Karpas-422 (cell line): ENCODE measurements around the gene ZNF639. TPM values are rescaled to one million over a fixed set of nuclear protein-coding genes. Genes with fewer than 3 reads are reported as not detected.
"Not testable (repeated sequence)": the region's sequence is repeated elsewhere in the genome, so short reads cannot be mapped to it uniquely, and the experiment has no call there.

Experiments
- DNase-seq: peaks from one replicate; pipeline ENCODE4 v3.0.0-alpha.2; 2015
- H2AFZ ChIP-seq: fragments of 200-600 bp; sonication (generic); 2 replicates; pipeline ENCODE4 v1.6.1; 2014; ENCODE audit warnings: antibody characterized with exemption, low read length, mixed read lengths
- H3K27ac ChIP-seq: fragments of 200-600 bp; sonication (generic); 2 replicates; pipeline ENCODE4 v1.5.1; 2014; ENCODE audit warnings: mild to moderate bottlenecking, low read length, moderate library complexity
- H3K27me3 ChIP-seq: fragments of 200-600 bp; sonication (generic); 2 replicates; pipeline ENCODE4 v1.6.1; 2014; ENCODE audit warnings: low read length, mixed read lengths
- H3K36me3 ChIP-seq: fragments of 200-600 bp; sonication (generic); 2 replicates; pipeline ENCODE4 v1.6.1; 2014; ENCODE audit warnings: low read length, mixed read lengths; ENCODE audit not compliant: insufficient read depth
- H3K4me1 ChIP-seq: fragments of 200-600 bp; sonication (generic); 2 replicates; pipeline ENCODE4 v1.6.1; 2014; ENCODE audit warnings: mild to moderate bottlenecking, low read length, mixed read lengths
- H3K4me2 ChIP-seq: fragments of 200-600 bp; sonication (generic); 2 replicates; pipeline ENCODE4 v1.6.1; 2014; ENCODE audit warnings: low read length, low read depth, mild to moderate bottlenecking; ENCODE audit not compliant: poor library complexity, severe bottlenecking
- H3K4me3 ChIP-seq: fragments of 200-600 bp; sonication (generic); 2 replicates; pipeline ENCODE4 v1.5.1; 2014; ENCODE audit warnings: mild to moderate bottlenecking, antibody characterized with exemption, low read length, mixed read lengths
- H3K79me2 ChIP-seq: fragments of 200-600 bp; sonication (generic); 2 replicates; pipeline ENCODE4 v1.6.1; 2014; ENCODE audit warnings: mild to moderate bottlenecking, low read length, mixed read lengths
- H3K9ac ChIP-seq: fragments of 200-600 bp; sonication (generic); 2 replicates; pipeline ENCODE4 v1.6.0; 2014; ENCODE audit warnings: low read length
- H3K9me2 ChIP-seq: fragments of 200-600 bp; sonication (generic), shearing (Covaris generic); replicated peaks from 2 replicates; pipeline ENCODE4 v1.6.0; 2014; ENCODE audit warnings: mild to moderate bottlenecking, low read length, moderate library complexity; ENCODE audit not compliant: insufficient read depth
- H3K9me3 ChIP-seq: fragments of 300-700, 200-600 bp; sonication (generic); 2 replicates; pipeline ENCODE4 v1.6.1; 2014; ENCODE audit warnings: low read length, mixed read lengths
- H4K20me1 ChIP-seq: fragments of 200-600 bp; sonication (generic); 2 replicates; pipeline ENCODE4 v1.6.1; 2014; ENCODE audit warnings: mild to moderate bottlenecking, antibody characterized with exemption, low read length, low read depth; ENCODE audit not compliant: insufficient read depth
- total RNA-seq: library from RNA; depleted of rRNA; stranded (reverse); fragments of >200 nt; shearing (Covaris generic); gene quantifications from 2 replicates; pipeline ENCODE4 v1.2.3, GENCODE V29; 2014; ENCODE audit warnings: low replicate concordance

The ZNF639 gene
- total RNA-seq, 1 experiment from 2014 or later = 70.8 TPM

DNA sequence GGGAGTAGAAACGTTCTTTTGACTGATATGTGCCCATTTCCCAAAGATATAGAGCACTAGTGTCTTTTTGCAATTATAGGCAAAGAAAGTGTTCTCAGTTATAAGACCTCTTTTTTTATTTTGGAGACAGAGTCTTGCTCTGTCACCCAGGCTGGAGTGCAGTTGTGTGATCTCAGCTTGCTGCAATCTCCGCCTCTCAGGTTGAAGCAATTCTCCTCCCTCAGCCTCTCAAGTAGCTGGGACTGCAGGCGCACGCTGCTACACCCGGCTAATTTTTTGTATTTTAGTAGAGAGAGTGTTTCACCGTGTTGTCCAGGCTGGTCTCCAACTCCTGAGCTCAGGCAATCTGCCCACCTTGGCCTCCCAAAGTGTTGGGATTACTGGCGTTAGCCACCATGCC is 20.7 kb upstream of the ZNF639 start:
- Histone ChIP-seq H3K27ac (no peak overlapping the region), H3K9ac (no peak overlapping the region), H2AFZ (no peak overlapping the region), H3K27me3 (0 out of 2 replicates have a peak, but pooled peaks cover 3% of the 10 kb centered on the region), H3K79me2 (no peaks in the 10 kb centered on the region), H3K4me1 (no peaks in the 10 kb centered on the region), H3K9me3 (peaks cover 7% of the 10 kb centered on the region), H3K9me2 (no peaks in the 10 kb centered on the region), H4K20me1 (no peaks in the 10 kb centered on the region), H3K36me3 (no peaks in the 10 kb centered on the region), H3K4me3 (no peak overlapping the region), H3K4me2 (no peak overlapping the region)
- no peak for DNase-seq

DNA sequence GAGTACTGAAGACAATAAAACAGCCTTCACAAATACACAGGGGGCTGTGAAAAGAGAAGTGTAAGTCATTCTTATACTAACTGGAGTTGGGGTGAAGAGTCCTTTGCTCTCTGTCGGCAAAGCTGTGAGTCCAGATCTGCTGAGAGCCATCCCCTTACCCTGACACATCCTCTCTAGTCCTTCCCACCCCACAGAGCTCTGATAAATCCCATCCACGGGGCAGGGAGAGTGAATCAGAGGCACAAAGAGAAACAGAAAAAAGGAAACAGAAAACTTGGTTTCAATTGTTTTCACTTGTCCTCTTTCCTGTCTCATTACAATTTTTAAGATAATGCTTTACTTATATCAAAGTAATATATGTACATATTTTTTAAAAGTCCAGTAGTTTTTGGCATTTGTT is 18.2 kb upstream of the ZNF639 start:
- no peak overlapping the region for H3K4me3 ChIP-seq
- no peaks in the 10 kb centered on the region for H3K79me2 ChIP-seq
- H3K4me1 ChIP-seq = peaks cover 8% of the 10 kb centered on the region
- H3K9me3 ChIP-seq = no peaks in the 10 kb centered on the region; the same call in 1 of the 2 replicates
- no peak for DNase-seq
- no peaks in the 10 kb centered on the region for H3K27me3 ChIP-seq
- H3K27ac ChIP-seq = no peak overlapping the region
- H3K4me2 ChIP-seq = no peak overlapping the region
- no peaks in the 10 kb centered on the region for H4K20me1 ChIP-seq
- H2AFZ ChIP-seq = no peak overlapping the region
- no peaks in the 10 kb centered on the region for H3K9me2 ChIP-seq
- no peak overlapping the region for H3K9ac ChIP-seq
- H3K36me3 ChIP-seq = no peaks in the 10 kb centered on the region

DNA sequence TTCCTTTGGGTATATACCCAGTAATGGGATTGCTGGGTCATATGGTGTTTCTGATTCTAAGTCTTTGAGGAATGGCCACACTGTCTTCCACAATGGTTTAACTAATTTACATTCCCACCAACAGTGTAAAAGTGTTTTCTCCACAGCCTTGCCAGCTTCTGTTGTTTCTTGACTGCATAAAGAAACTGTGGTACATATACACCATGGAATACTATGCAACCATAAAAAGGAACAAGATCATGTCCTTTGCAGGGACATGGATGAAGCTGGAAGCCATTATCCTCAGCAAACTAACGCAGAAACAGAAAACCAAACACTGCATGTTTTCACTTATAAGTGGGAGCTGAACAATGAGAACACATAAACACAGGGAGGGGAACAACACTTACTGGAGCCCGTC is 15.5 kb upstream of the ZNF639 start:
- DNase-seq, H4K20me1 ChIP-seq, H3K27me3 ChIP-seq, H3K9me3 ChIP-seq, H3K4me2 ChIP-seq, H3K27ac ChIP-seq, H3K36me3 ChIP-seq, H2AFZ ChIP-seq, H3K4me3 ChIP-seq, H3K79me2 ChIP-seq, H3K9me2 ChIP-seq, H3K9ac ChIP-seq: not testable (repeated sequence)
- H3K4me1 ChIP-seq = peaks cover 11% of the 10 kb centered on the region

DNA sequence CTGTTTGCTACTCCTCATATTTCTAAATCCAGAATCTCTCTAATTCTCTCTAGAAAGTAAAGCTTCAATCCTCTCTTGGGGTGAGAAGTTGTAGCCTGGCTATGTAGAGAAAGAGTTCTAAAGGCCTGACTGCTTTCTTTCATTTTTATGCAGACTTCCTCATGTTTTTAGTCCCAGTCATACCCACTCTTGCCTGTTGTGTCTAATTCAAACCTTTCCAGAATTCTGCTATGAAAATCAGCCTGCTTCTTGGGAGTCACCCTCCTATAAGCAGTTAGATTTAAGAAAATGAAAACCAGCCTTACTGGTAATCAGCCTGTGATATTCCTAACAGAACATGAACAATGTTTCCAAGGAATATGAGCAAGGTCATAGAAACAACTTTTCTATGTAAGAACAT is 14.8 kb upstream of the ZNF639 start:
- no peak overlapping the region for H2AFZ ChIP-seq
- H3K4me1 ChIP-seq = peaks cover 11% of the 10 kb centered on the region
- DNase-seq = no peak
- no peak overlapping the region for H3K4me2 ChIP-seq
- H3K79me2 ChIP-seq = no peaks in the 10 kb centered on the region
- H3K9me3 ChIP-seq = no peaks in the 10 kb centered on the region
- H3K27me3 ChIP-seq = no peaks in the 10 kb centered on the region
- no peak overlapping the region for H3K27ac ChIP-seq
- H3K9me2 ChIP-seq = no peaks in the 10 kb centered on the region
- no peaks in the 10 kb centered on the region for H4K20me1 ChIP-seq
- no peak overlapping the region for H3K4me3 ChIP-seq
- H3K36me3 ChIP-seq = no peaks in the 10 kb centered on the region
- no peak overlapping the region for H3K9ac ChIP-seq

DNA sequence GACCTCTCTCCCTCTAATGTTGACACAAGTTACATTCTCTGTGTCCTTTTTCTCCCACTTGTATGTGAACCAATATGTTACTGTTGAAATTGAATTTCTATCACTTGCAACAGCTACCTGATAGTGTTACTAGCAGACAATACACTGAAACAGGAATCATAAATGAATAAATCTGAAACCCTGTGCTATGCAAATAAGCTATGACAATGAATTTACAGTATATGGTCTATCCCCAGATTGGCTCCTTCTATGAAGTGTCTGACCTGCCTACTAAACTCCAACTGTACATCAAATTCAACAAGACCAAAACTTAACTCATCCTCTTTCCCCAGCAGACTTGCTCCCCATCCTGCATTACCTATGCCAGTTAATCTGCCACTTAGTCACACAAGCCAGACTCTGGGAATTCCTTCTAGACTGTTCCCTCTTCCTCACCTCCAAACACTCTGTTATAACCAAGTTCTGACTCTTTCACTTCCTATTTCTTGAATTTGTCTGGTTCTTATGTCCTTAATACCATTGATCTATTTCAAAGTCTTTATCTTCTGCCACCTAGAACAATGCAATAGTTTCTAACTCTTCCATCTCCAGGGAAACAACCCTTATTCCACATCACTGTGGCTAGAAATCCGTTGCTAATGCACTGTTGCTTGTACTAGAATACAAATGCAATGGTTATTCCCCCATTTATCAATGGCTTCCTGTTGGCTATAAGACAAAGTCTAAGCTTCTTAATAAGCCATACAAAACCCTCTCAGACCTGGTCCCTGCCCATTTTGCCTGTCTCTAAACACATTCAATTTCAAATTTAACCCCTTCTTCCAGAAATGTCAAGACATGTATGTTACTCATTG is 13.4 kb upstream of the ZNF639 start:
- DNase-seq = peak; percentile 35
- Histone ChIP-seq H3K4me3 (no peak overlapping the region), H3K4me2 (peak overlapping the region; percentile 13)

DNA sequence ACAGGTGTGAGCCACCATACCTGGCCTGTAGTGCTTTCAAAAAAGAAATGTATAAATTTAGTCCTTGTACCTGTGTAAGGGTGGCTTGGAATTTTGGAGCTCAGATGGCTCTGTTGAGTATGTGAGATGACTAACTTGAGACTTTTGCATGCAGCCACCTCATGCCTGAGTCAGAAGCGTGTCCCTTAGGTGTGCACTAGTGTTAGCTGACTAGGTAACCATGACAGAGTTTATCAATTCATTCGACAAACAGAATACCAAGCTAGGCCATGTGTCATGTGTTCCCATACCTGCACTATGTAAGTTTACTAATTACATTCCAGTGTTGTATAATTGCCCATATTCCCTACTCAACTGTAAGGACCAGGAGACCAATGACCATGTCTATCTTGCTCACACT is 4.0 kb upstream of the ZNF639 start:
- Histone ChIP-seq H3K9ac (no peak overlapping the region), H3K4me1 (peaks cover 20% of the 10 kb centered on the region), H3K4me3 (no peak overlapping the region), H3K4me2 (no peak overlapping the region), H2AFZ (no peak overlapping the region), H3K36me3 (no peaks in the 10 kb centered on the region), H4K20me1 (no peaks in the 10 kb centered on the region), H3K9me2 (no peaks in the 10 kb centered on the region), H3K27me3 (no peaks in the 10 kb centered on the region), H3K27ac (no peak overlapping the region), H3K9me3 (no peaks in the 10 kb centered on the region), H3K79me2 (peaks cover 7% of the 10 kb centered on the region)
- DNase-seq = no peak

More for the DNA sequence above, 13.4 kb upstream of the ZNF639 start:
- Histone ChIP-seq H3K4me1 (peaks cover 11% of the 10 kb centered on the region), H3K9ac (no peak overlapping the region), H3K27ac (no peak overlapping the region), H2AFZ (no peak overlapping the region), H3K9me2 (no peaks in the 10 kb centered on the region), H4K20me1 (no peaks in the 10 kb centered on the region), H3K27me3 (no peaks in the 10 kb centered on the region), H3K9me3 (no peaks in the 10 kb centered on the region), H3K36me3 (no peaks in the 10 kb centered on the region), H3K79me2 (no peaks in the 10 kb centered on the region)

DNA sequence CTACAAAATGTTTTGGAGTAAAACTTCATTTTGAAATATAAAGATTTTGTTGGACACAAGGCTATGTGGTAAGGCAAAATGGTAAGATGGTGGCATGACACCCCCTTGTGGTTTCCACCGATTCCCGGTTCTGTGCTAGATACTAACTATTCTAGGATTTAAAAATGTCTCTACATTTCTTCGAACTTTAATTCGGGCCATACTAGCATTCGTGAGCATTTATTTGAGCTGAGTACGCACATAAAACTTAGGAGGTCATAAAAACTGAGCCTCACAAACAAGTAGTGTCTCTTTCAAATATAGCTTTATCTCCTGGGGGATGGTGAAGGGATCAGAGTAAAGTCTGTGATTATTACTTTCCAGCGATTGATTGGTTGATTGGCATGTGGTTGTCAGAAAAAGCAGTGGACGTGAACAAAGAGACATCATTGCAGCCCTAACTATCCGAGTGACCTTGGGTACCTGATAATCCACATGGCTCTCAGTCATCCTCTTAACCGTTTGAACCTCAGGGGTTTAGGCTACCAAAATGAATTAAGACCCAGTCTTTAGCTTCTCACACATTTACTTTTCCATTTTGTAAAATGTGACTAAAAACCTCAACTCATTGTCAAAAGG is 1.1 kb upstream of the ZNF639 start:
- Histone ChIP-seq H3K27me3 (no peaks in the 10 kb centered on the region), H3K9ac (peak overlapping the region; percentile 95), H3K79me2 (peaks cover 36% of the 10 kb centered on the region), H3K4me3 (peak overlapping the region; percentile 86), H2AFZ (peak overlapping the region; percentile 97; the same call in 1 of the 2 replicates), H3K4me2 (peak overlapping the region; percentile 94), H3K36me3 (peaks cover 7% of the 10 kb centered on the region; the same call in 1 of the 2 replicates), H3K9me2 (no peaks in the 10 kb centered on the region), H3K27ac (no peak overlapping the region), H3K9me3 (no peaks in the 10 kb centered on the region), H3K4me1 (peaks cover 30% of the 10 kb centered on the region), H4K20me1 (0 out of 2 replicates have a peak, but pooled peaks cover 4% of the 10 kb centered on the region)
- peak; percentile 74 for DNase-seq
